ENCODE data around the gene DPP6.

- TF ChIP-seq POLR2AphosphoS5 (IDR thresholded peaks at IDR 0.05; ENCODE audit: borderline replicate concordance, low read depth, low read length) (no peak), EZH2 (IDR thresholded peaks at IDR 0.05) (no peak), FOXP2 (optimal IDR thresholded peaks at IDR 0.05; ENCODE audit: control extremely low read depth, extremely low read length, insufficient read depth) (no peak)
These were observed 576.4 kb downstream of the DPP6 start for GRCh38 chr7:154628556-154628955.
